Liver (tissue), 9 donors: Measurements from ENCODE around the gene BCKDHA. TPM values are rescaled to one million over a fixed set of nuclear protein-coding genes. Genes with fewer than 3 reads are reported as not detected.

Experiments
- DNase-seq: peaks from one replicate; pipeline ENCODE4 v3.0.0-alpha.2; 2017; ENCODE audit warnings: low spot score
- H3K27ac ChIP-seq, 2 donors: one replicate each; pipeline ENCODE4 v1.7.0; 2013; ENCODE audit warnings: inconsistent platforms in 2 of 2, low read length in 2 of 2, control low read depth in 1 of 2, low read depth in 1 of 2, mild to moderate bottlenecking in 1 of 2
- H3K27me3 ChIP-seq, 4 donors: one replicate each; pipeline versions ENCODE4 v1.6.1 to v1.7.0; 2013; ENCODE audit warnings: low read length in 3 of 4, inconsistent platforms in 1 of 4, mild to moderate bottlenecking in 1 of 4, moderate library complexity in 1 of 4; ENCODE audit not compliant: control insufficient read depth in 4 of 4, insufficient read depth in 4 of 4
- H3K36me3 ChIP-seq, 4 donors: one replicate each; pipeline versions ENCODE4 v1.6.1 to v1.7.0; 2013; ENCODE audit warnings: low read length in 3 of 4, mild to moderate bottlenecking in 3 of 4, low read depth in 1 of 4, moderate library complexity in 1 of 4; ENCODE audit not compliant: control insufficient read depth in 4 of 4, insufficient read depth in 3 of 4
- H3K4me1 ChIP-seq, 4 donors: one replicate each; pipeline versions ENCODE4 v1.6.1 to v1.7.0; 2013; ENCODE audit warnings: low read length in 3 of 4, mild to moderate bottlenecking in 3 of 4, moderate library complexity in 1 of 4; ENCODE audit not compliant: control insufficient read depth in 4 of 4, insufficient read depth in 4 of 4
- H3K4me3 ChIP-seq, 3 donors: one replicate each; pipeline versions ENCODE4 v1.6.1 to v1.7.0; 2013; ENCODE audit warnings: low read length in 3 of 3, control low read depth in 1 of 3, low read depth in 1 of 3, mild to moderate bottlenecking in 1 of 3
- H3K9ac ChIP-seq, 2 donors: one replicate each; pipeline ENCODE4 v1.7.0; 2013; ENCODE audit warnings: low read length in 2 of 2, mild to moderate bottlenecking in 2 of 2, moderate library complexity in 2 of 2, control low read depth in 1 of 2, low read depth in 1 of 2
- H3K9me3 ChIP-seq, 4 donors: one replicate each; pipeline versions ENCODE4 v1.6.1 to v1.7.0; 2013; ENCODE audit warnings: low read length in 3 of 4; ENCODE audit not compliant: control insufficient read depth in 4 of 4
- EGR1 ChIP-seq, 2 donors: IDR thresholded peaks; 2 replicates each; pipeline ENCODE4 v1.6.1; 2016 to 2018; ENCODE audit warnings: antibody characterized with exemption in 2 of 2, low read depth in 2 of 2
- FOXA1 ChIP-seq: IDR thresholded peaks from 2 replicates; pipeline ENCODE4 v1.6.1; 2016; ENCODE audit warnings: antibody characterized with exemption
- FOXA2 ChIP-seq: IDR thresholded peaks from 2 replicates; pipeline ENCODE4 v1.6.1; 2016; ENCODE audit warnings: antibody characterized with exemption
- GABPA ChIP-seq, 2 donors: IDR thresholded peaks in 1 of 2; conservative IDR thresholded peaks in 1 of 2; 2 replicates each; pipeline ENCODE4 v1.6.1; 2016; ENCODE audit warnings: antibody characterized with exemption in 2 of 2, mild to moderate bottlenecking in 1 of 2, moderate library complexity in 1 of 2
- HNF4A ChIP-seq, 2 donors: conservative IDR thresholded peaks; 2 replicates each; pipeline ENCODE4 v1.6.1; 2016; ENCODE audit warnings: antibody characterized with exemption in 2 of 2, mild to moderate bottlenecking in 2 of 2
- HNF4G ChIP-seq: IDR thresholded peaks from 2 replicates; pipeline ENCODE4 v1.6.1; 2016; ENCODE audit warnings: antibody characterized with exemption
- JUND ChIP-seq, 2 donors: IDR thresholded peaks; 2 replicates each; pipeline ENCODE4 v1.6.1; 2016; ENCODE audit warnings: antibody characterized with exemption in 2 of 2
- NR2F2 ChIP-seq: IDR thresholded peaks from 2 replicates; pipeline ENCODE4 v1.6.1; 2016; ENCODE audit warnings: antibody characterized with exemption
- RAD21 ChIP-seq, 2 donors: IDR thresholded peaks; 2 replicates each; pipeline ENCODE4 v1.6.1; 2016; ENCODE audit warnings: antibody characterized with exemption in 2 of 2, mild to moderate bottlenecking in 2 of 2
- RXRA ChIP-seq, 2 donors: IDR thresholded peaks; 2 replicates each; pipeline ENCODE4 v1.6.1; 2017 to 2018; ENCODE audit warnings: antibody characterized with exemption in 2 of 2, mild to moderate bottlenecking in 1 of 2
- SP1 ChIP-seq: IDR thresholded peaks from 2 replicates; pipeline ENCODE4 v1.6.1; 2018; ENCODE audit warnings: antibody characterized with exemption, mild to moderate bottlenecking
- TAF1 ChIP-seq: conservative IDR thresholded peaks from 2 replicates; pipeline ENCODE4 v1.6.1; 2016; ENCODE audit warnings: antibody characterized with exemption, mild to moderate bottlenecking
- YY1 ChIP-seq: IDR thresholded peaks from 2 replicates; pipeline ENCODE4 v1.6.1; 2016; ENCODE audit warnings: antibody characterized with exemption, mild to moderate bottlenecking
- WGBS: extraction: QIAGEN DNeasy Blood & Tissue Kit; methylation state at CpG from one replicate; pipeline ENCODE4 v1.1.7; 2013; 5-methylcytosine and 5-hydroxymethylcytosine counted together
- polyA plus RNA-seq, 2 donors: library from polyadenylated mRNA; stranded (reverse) in 1 of 2; unstranded in 1 of 2; fragments of 200-250 nt in 1 of 2; fragments of >200 nt in 1 of 2; fragmentation: Nextera tagmentation in 1 of 2; extraction: Ambion mirVana in 1 of 2; gene quantifications; one replicate each; pipeline versions ENCODE4 v1.2.1 to v1.2.3, GENCODE V29; 2013 to 2015
- total RNA-seq, 2 donors: library from RNA; depleted of rRNA; stranded (reverse); fragments of >200 nt; gene quantifications; one replicate each; pipeline ENCODE4 v1.2.3, GENCODE V29; 2014
- TF ChIP-seq, protein P1 (sequence below): fragments of 150-350 bp; IDR thresholded peaks from 2 replicates; pipeline ENCODE4 v1.5.1; 2017; ENCODE audit warnings: improper control_type of control experiment, low read depth, low read length; ENCODE audit not compliant: missing input control
- TF ChIP-seq, protein P2 (sequence below): IDR thresholded peaks from 2 replicates; pipeline ENCODE4 v1.6.1; 2016; ENCODE audit warnings: antibody characterized with exemption
- TF ChIP-seq, protein P3 (sequence below): IDR thresholded peaks from 2 replicates; pipeline ENCODE4 v1.6.1; 2016; ENCODE audit warnings: antibody characterized with exemption
- TF ChIP-seq, protein P4 (sequence below): IDR thresholded peaks from 2 replicates; pipeline ENCODE4 v1.6.1; 2016; ENCODE audit warnings: antibody characterized with exemption, mild to moderate bottlenecking
- TF ChIP-seq, protein P5 (sequence below): IDR thresholded peaks from 2 replicates; pipeline ENCODE4 v1.6.1; 2016; ENCODE audit warnings: antibody characterized with exemption
- donor health status: healthy.
- donor health status: healthy.
- donor health status: healthy.
- donor health status: healthy.
- donor health status: healthy.

BCKDHA gene
- total and polyA plus RNA-seq, 4 donors = 38.5 to 91.4 (median 63.7) TPM

GRCh38 chr19:41372501-41372900 is 25.1 kb upstream of the BCKDHA start:
- peaks cover 0 to 6% (median 4%) of the 10 kb centered on the region in 4 donors for H3K4me1 ChIP-seq
- H3K4me3 ChIP-seq = no peak overlapping the region
- 85% methylated on average over 2 of the region's 2 CpGs for WGBS
- TF ChIP-seq JUND (IDR thresholded peaks at IDR 0.05) = no peak
- no peak for TF ChIP-seq HNF4A (conservative IDR thresholded peaks at IDR 0.05)
- TF ChIP-seq, protein P1, sequence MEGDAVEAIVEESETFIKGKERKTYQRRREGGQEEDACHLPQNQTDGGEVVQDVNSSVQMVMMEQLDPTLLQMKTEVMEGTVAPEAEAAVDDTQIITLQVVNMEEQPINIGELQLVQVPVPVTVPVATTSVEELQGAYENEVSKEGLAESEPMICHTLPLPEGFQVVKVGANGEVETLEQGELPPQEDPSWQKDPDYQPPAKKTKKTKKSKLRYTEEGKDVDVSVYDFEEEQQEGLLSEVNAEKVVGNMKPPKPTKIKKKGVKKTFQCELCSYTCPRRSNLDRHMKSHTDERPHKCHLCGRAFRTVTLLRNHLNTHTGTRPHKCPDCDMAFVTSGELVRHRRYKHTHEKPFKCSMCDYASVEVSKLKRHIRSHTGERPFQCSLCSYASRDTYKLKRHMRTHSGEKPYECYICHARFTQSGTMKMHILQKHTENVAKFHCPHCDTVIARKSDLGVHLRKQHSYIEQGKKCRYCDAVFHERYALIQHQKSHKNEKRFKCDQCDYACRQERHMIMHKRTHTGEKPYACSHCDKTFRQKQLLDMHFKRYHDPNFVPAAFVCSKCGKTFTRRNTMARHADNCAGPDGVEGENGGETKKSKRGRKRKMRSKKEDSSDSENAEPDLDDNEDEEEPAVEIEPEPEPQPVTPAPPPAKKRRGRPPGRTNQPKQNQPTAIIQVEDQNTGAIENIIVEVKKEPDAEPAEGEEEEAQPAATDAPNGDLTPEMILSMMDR = no peak
- TF ChIP-seq FOXA2 = no peak
- TF ChIP-seq SP1 = no peak
- no peak for TF ChIP-seq RXRA (IDR thresholded peaks at IDR 0.05)
- TF ChIP-seq HNF4G = no peak
- no peak for TF ChIP-seq FOXA1
- TF ChIP-seq, protein P2, sequence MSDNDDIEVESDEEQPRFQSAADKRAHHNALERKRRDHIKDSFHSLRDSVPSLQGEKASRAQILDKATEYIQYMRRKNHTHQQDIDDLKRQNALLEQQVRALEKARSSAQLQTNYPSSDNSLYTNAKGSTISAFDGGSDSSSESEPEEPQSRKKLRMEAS = no peak
- TF ChIP-seq, protein P3, sequence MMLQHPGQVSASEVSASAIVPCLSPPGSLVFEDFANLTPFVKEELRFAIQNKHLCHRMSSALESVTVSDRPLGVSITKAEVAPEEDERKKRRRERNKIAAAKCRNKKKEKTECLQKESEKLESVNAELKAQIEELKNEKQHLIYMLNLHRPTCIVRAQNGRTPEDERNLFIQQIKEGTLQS = no peak
- TF ChIP-seq NR2F2 = no peak
- no peak for TF ChIP-seq RAD21 (IDR thresholded peaks at IDR 0.05)
- TF ChIP-seq, protein P4, sequence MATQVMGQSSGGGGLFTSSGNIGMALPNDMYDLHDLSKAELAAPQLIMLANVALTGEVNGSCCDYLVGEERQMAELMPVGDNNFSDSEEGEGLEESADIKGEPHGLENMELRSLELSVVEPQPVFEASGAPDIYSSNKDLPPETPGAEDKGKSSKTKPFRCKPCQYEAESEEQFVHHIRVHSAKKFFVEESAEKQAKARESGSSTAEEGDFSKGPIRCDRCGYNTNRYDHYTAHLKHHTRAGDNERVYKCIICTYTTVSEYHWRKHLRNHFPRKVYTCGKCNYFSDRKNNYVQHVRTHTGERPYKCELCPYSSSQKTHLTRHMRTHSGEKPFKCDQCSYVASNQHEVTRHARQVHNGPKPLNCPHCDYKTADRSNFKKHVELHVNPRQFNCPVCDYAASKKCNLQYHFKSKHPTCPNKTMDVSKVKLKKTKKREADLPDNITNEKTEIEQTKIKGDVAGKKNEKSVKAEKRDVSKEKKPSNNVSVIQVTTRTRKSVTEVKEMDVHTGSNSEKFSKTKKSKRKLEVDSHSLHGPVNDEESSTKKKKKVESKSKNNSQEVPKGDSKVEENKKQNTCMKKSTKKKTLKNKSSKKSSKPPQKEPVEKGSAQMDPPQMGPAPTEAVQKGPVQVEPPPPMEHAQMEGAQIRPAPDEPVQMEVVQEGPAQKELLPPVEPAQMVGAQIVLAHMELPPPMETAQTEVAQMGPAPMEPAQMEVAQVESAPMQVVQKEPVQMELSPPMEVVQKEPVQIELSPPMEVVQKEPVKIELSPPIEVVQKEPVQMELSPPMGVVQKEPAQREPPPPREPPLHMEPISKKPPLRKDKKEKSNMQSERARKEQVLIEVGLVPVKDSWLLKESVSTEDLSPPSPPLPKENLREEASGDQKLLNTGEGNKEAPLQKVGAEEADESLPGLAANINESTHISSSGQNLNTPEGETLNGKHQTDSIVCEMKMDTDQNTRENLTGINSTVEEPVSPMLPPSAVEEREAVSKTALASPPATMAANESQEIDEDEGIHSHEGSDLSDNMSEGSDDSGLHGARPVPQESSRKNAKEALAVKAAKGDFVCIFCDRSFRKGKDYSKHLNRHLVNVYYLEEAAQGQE = no peak
- TF ChIP-seq YY1 = no peak
- no peak for TF ChIP-seq EGR1 (IDR thresholded peaks at IDR 0.05; ENCODE audit: low read depth in 2 of 2)
- TF ChIP-seq, protein P5, sequence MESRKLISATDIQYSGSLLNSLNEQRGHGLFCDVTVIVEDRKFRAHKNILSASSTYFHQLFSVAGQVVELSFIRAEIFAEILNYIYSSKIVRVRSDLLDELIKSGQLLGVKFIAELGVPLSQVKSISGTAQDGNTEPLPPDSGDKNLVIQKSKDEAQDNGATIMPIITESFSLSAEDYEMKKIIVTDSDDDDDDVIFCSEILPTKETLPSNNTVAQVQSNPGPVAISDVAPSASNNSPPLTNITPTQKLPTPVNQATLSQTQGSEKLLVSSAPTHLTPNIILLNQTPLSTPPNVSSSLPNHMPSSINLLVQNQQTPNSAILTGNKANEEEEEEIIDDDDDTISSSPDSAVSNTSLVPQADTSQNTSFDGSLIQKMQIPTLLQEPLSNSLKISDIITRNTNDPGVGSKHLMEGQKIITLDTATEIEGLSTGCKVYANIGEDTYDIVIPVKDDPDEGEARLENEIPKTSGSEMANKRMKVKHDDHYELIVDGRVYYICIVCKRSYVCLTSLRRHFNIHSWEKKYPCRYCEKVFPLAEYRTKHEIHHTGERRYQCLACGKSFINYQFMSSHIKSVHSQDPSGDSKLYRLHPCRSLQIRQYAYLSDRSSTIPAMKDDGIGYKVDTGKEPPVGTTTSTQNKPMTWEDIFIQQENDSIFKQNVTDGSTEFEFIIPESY = no peak
- TF ChIP-seq GABPA (IDR thresholded peaks at IDR 0.05 in 1 of 2, conservative IDR thresholded peaks at IDR 0.05 in 1 of 2) = no peak
- no peak for TF ChIP-seq TAF1
- DNase-seq = no peak
- H3K27me3 ChIP-seq = no peaks in the 10 kb centered on the region
- no peaks in the 10 kb centered on the region for H3K9me3 ChIP-seq
- no peaks in the 10 kb centered on the region for H3K36me3 ChIP-seq
- H3K9ac ChIP-seq = no peak overlapping the region
- no peak overlapping the region for H3K27ac ChIP-seq
